Breast epithelium (tissue), 3 donors: ENCODE data around the gene GPR158.

Source experiments
- CTCF ChIP-seq, 3 donors: fragments of 450-650 bp; IDR thresholded peaks; one replicate each; pipeline ENCODE4 v1.5.1; 2016 to 2017; ENCODE audit warnings: antibody characterized with exemption in 3 of 3, mild to moderate bottlenecking in 3 of 3, moderate library complexity in 3 of 3
- POLR2A ChIP-seq: fragments of 450-650 bp; IDR thresholded peaks from one replicate; pipeline ENCODE4 v1.6.1; 2016; ENCODE audit warnings: antibody characterized with exemption, mild to moderate bottlenecking, moderate library complexity
- POLR2AphosphoS5 ChIP-seq, 3 donors: sonication (generic); formaldehyde crosslinking; IDR thresholded peaks; one replicate each; pipeline ENCODE4 v1.6.1; 2017; ENCODE audit warnings: antibody characterized with exemption in 3 of 3

GRCh38 chr10:25392132-25392531 is 217.3 kb downstream of the GPR158 start:
- TF ChIP-seq CTCF (IDR thresholded peaks at IDR 0.05) (no peak), POLR2A (no peak), POLR2AphosphoS5 (IDR thresholded peaks at IDR 0.05) (no peak)
